Stimulated activated CD4-positive, alpha-beta T cell treated with anti-CD3 and anti-CD28 coated beads, Interleukin-1b, Interleukin-23, amount 100 ng/mL, for 4 hours (primary cell): Measurements from ENCODE around the gene ZMIZ1.

Experiments used
- DNase-seq, 2 donors: peaks; one replicate each; pipeline ENCODE4 v3.0.0-alpha.2; 2020; ENCODE audit warnings: low read depth in 2 of 2

ZMIZ1 gene

DNA sequence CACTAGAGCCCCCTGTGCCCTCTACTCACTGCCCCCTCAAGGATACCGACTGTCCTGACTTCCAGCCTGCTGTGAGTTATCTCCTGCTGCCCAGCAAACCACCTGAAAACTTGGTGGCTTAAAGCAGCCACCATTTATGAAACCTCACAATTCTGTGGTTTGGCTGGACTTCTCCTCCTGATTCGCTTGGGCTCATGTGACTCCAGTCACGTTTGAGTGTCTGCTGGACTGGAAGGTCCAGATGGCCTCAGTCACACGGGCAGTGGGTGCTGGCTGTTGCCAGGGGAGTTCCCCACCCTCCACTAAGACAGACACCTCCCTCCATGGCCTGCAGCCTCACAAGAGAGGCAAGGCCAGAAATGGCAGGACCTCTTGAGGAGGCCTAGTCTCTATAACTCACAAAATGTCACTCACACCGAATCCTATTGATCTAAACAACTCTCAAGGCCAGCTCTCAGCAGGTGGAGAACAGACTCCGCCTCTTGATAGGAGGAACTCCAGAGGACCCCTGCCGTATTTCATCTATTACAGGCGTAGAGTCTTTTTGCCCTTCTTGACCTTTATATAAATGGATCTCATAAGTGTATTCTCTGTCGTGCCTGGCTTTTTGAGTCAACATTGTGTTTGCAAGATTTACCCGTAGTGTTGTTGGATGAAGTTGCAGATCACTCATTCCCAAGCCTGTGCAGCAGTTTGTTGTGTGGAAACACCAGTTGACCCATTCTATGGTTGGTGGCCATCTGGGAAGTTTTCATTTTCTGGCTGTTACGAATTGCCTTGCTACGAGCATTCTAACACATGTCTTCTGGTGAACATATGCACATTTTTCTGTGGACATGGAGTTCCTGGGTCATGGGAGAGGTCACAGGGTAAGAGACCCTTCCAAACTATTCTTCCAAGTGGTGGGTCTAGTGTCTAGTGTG, 48.3 kb downstream of the ZMIZ1 start:
- no peak for DNase-seq

DNA sequence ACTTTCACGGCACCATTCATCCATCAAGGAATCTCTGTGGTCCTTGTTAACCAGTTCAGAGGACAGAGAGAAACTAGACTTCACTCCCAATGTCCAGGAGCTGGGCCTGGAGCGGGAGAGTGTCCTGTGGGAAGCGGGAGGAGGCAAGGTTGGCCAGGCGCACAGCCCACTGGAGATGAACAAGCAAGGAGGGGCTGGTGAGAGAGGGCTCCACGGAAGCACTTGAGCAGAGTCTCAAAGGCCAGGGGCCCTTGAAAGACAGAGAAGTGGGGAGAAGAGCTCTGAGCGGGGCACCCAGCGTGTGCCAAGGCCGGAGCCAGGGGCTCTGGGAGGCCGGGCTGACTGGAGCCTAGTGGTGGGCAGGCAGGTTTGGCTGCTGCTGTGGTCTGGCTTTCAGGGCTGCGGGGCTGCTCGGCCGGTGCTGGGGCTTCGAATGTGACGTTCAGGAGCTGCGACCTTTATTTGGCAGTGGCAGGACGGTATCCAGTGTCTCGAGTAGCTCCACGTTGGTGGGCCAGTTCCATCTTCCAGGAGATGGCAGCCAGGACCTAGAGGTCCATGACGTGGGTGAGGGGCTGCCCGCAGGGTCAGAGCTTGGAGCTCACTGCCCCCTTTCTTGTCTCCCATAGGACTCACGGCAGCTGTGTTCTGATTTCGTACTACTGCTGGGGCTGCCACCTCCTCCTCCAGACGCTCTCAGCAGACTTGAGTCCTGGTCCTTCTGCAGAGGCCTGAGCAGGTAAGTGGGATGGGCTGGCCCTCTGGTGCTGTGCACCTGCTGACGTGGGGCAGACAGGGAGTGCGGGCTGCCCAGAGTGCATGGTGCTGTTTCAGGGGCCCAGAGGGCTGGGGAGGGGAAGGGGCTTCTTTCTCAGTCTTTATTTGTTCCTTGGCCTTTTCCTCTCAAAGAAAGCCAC, 49.8 kb downstream of the ZMIZ1 start:
- no peak for DNase-seq

DNA sequence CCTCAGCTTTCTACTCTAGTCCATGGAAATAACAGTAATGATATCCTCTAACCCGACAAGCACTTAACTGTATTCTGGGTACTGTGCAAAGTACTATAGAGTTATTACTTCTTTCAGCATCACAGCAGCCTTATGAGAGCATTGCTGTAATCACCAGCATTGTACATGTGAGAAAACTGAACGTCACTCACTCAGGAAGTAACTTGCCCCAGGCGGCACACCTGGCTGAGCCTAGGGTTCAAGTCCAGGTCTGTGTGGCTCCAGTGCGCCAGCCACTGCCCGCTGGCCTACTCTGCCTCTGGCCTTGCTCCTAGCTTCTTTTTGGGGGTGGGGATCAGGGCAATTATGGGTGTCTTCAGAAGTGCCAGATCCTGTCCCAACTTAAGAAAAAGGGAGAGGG, 50.5 kb downstream of the ZMIZ1 start:
- no peak for DNase-seq

GRCh38 chr10:79123547-79123963, 54.8 kb downstream of the ZMIZ1 start:
- DNase-seq = no peak

DNA sequence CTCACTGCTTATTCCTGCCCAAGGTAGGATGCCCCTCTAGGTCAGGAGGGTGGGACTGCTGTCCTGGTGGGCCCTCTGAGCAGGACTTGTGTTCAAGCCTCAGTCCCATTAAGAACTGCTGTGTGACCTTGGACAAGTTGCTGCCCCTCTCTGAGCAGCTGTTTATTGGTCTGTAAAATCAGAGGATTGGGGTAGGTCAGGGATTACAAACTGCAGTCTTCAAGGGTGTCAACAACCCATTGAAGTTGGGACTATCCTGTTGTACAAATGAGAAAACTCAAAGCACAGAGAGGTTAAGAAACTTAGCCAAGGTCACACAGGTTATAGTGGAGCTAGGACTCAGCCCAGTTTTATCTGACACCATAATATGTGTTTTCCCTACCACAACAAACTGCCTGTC, 55.3 kb downstream of the ZMIZ1 start:
- no peak for DNase-seq

DNA sequence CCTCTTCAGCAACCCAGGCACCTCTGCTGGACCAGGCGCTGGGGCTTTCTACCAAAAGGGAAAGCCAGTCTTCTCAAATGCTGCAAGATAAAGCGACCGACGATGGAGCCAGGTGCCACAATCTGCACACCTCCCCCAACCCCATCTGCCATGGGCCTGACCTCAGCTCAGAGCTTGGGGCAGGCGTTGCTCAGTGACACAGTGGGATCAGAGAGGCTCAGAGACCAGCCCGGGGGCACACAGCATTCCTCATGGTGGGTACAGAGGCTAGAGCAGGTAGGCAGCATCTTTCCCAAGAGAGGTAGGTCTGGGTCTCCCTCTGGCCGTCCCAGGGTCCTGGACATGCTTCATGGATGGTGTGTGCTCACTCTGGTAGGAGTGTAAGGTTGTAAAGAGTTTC, 56.3 kb downstream of the ZMIZ1 start:
- DNase-seq = no peak

DNA sequence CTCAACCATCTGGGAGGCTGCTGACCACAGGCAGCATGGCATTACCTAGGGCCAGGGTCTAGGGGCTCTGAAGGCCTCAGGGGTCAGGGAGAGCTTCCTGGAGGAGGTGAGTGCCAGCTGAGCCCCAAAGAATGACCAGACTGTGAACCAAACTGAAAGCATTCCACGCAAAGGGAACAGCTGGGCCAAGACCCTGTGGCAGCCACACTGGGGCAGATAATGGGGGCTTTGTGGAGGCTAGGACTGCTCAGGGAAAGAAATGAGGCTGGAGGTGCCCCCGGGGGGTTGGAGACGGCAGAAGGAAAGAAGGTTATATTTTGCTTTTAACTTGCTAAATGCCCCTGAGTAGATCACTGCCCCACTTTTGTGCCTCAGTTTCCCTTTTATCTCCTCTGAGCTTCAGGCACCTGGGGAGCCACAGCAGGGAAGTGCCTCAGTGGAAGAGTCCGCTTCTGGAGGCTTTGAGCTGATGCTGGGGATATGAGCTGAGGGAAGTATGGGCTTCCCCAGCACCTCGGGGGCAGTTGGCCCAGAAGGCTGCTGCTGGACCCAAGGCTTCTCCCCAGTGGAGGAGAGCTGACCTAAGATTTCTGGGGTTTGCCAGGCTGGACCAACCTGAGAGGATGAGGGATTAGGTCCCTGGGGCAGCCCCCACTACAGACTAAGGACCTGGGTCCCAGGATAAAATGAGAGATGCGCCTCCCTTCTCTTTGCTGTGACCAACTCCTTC, 57.8 kb downstream of the ZMIZ1 start:
- no peak for DNase-seq

DNA sequence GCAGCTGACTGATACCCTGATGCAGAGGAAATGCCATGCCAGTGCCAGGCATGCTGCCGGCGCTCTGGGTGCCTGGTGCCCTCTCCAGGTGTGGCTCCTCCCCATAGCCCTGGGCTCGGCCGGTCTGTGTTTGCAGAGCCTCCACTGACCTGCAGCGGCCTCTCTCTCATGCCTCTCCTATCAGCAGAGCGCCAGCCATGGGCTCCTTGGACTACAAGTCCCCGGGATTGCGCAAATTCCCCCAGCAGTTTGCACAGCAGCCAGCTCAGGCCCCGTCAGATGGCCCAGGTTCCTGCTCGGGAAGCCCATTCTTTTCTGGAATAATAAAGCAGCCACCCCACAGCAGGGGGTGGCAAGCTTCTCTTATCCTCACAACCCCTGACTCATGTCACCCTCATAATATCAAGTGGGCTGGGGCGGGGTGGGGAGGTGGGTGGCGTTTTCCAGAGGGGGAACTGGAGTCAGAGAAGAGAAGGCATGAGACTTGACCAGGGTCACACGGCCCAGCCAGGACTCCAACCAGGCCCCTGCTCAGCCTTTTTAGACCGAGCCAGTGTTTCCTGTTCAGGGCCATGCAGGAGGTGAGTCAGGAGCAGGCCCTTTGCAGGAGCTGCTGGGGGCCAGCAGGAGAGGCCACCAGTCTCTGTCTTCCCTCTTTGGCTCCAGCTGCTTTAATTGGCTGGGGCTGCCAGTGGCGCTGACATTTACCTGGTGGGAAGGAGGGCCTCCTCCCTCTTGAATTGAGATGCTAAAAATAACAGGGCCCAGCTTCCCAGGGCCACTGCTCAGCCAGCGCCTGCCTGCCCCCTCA, 58.6 kb downstream of the ZMIZ1 start:
- no peak for DNase-seq

GRCh38 chr10:79128241-79128922, 59.6 kb downstream of the ZMIZ1 start:
- no peak for DNase-seq

GRCh38 chr10:79128923-79129305, 60.1 kb downstream of the ZMIZ1 start:
- no peak for DNase-seq

DNA sequence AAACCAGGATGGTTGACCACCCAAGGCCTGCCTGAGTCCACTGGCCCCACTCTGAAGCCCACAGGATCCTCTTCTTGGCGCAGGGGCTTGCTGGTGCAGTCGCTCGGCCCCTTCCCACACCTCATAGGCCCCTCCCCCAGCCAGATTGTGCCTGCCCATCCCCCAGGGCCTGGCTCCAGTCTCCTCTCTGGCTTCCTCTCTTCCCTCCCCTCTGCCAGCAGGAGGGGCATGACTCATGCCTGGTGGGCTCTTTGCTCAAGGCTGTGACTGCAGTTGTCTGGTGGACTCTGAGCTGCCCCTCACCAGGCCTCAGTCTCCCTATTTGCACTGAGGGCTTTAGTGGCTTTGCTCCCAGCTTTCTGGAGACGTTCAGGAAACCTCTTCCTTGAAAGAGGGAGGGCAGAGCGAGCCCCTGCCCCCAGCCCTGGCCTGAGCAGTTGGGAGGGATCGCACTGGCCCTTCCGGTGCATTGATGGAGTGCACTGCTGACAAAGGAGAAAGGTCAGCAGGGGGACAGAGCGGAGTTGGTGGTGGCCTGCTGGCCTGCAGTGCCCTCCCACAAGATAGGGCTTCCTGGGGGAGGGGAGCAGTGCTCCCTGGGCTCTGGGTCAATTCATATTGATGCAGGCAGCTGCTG, 60.7 kb downstream of the ZMIZ1 start:
- no peak for DNase-seq

DNA sequence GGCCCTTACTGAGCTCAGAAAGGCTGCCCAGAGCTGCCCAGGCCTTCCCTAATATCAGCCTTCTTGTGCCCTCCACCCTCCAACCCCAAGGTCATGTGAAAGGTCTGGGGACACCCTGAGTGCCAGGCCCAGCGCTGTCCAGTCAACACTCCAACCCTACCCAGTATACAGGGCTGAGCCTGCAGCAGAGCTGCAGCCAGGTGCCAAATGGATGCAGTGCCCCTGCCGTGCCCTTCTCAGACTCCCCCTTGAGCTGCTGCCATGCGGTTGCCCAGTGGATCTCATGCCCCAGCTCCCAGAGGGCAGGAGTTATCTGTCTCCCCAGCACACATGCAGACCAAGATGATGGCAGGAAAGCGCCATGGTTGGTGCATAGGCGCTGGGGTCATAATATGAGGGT, 61.5 kb downstream of the ZMIZ1 start:
- no peak for DNase-seq

- DNase-seq = no peak
Observed at GRCh38 chr10:79130846-79131245, 62.1 kb downstream of the ZMIZ1 start.

GRCh38 chr10:79131836-79132631, 63.3 kb downstream of the ZMIZ1 start:
- no peak for DNase-seq

DNA sequence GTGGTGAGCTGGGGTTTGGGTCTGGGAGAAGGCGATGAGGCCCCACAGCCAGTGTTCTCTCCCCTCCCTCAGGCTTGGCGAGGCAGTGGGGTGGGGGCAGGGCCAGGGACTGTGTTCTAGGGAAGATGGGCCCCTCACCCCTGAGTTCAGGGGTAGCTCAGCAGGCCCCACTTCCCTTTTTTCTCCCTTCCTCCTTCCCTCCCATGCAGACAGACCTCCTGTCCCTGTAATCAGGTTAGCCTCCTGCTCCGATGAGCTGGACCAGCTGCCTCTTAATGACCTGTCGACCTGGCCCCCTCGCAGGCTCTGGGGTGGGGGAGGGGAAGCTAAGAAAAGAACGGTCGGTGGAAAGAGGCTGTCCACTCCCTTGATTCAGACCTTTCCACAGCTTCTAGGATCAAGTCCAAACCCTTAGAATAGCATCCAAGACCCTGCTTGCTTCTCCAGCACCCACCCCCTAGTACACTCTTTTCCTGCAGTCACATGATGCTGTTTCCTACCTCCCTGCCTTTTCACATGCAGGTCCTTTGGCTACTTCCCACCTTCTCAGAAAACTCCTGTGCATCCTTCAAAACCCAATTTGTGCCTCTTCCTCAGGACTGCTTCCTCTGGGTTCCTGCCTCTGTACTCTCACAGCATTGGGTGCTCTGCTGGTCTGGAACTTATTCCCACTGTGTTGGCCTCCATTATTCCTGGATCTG, 64.1 kb downstream of the ZMIZ1 start:
- DNase-seq = no peak

DNA sequence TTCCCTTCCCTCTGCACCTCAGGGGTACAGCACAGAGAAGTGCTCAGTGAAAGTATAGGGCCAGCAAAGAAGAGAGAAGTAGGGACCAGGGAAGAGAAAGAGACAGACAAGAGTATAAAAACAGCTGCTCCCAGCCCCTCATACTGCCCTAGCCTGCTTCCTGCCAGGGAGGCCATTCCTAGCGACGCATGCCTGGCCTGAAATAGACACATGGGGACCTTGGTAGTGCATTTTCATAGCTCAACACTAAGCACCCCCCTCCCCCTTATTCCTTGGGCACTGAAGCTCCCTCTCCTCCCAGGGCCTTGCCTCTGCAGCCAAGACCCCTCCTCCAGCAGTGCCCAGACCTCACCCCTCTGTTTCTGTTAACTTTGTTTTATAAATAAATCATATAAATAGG, 64.7 kb downstream of the ZMIZ1 start:
- no peak for DNase-seq

GRCh38 chr10:79135790-79136189, 67.0 kb downstream of the ZMIZ1 start:
- DNase-seq = no peak

- no peak for DNase-seq
Observed at GRCh38 chr10:79136236-79137005, 67.7 kb downstream of the ZMIZ1 start.
